Measurements from ENCODE around the gene CNTNAP2.
"Not testable (repeated sequence)": the region's sequence is repeated elsewhere in the genome, so short reads cannot be mapped to it uniquely, and the experiment has no call there.

CNTNAP2 gene

DNA sequence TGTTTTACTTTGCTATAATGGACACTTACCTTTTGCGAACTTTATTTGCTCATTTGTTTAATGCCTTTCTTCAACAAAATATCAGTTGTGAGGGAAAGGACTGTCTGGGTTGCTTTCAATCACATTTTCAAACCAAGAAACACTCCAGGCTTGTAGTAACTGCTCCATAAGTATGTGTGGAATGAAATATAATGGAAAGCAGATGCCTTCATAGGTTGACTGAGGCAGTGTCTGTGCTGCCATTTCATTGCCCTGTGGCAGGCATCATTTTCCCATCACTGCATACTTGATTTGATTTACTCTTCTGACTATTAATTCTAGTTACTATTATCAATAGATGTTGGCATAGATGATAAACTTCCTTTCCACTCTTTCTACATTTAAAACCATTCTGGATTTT, 762.3 kb downstream of the CNTNAP2 start:
- no peaks in the 10 kb centered on the region for H3K27me3 Mint-ChIP-seq
- DNase-seq (no peak), ATAC-seq (no peak)
- no peak overlapping the region for H3K27ac Mint-ChIP-seq
- no peaks in the 10 kb centered on the region for H3K4me1 Mint-ChIP-seq
- no peak overlapping the region for H3K4me3 Mint-ChIP-seq
- H3K9me3 Mint-ChIP-seq, result peaks cover 5 to 15% of the 10 kb centered on the region in 2 donors

DNA sequence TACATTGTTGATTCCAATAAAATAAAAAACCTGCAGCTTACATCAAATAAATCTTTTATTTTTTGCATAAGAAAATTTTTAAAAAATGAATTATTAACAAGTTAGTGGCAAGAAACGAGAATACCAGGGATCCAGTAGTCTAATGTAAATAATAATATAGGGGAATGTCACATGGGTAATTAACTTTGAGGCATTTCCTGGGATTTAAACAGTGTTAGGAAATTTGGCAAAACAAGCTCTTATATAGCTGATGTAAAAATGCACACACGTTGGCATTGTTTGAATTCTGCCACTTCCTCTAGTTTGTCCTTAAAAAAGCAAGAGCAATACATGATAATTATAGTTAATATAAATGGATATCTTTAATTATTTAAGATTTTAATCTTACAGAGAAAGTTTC, 768.6 kb downstream of the CNTNAP2 start:
- ATAC-seq (no peak), DNase-seq (no peak)
- Mint-ChIP-seq H3K27me3 (no peaks in the 10 kb centered on the region), H3K27ac (no peak overlapping the region), H3K4me3 (no peak overlapping the region), H3K4me1 (no peaks in the 10 kb centered on the region), H3K9me3 (no peaks in the 10 kb centered on the region)

DNA sequence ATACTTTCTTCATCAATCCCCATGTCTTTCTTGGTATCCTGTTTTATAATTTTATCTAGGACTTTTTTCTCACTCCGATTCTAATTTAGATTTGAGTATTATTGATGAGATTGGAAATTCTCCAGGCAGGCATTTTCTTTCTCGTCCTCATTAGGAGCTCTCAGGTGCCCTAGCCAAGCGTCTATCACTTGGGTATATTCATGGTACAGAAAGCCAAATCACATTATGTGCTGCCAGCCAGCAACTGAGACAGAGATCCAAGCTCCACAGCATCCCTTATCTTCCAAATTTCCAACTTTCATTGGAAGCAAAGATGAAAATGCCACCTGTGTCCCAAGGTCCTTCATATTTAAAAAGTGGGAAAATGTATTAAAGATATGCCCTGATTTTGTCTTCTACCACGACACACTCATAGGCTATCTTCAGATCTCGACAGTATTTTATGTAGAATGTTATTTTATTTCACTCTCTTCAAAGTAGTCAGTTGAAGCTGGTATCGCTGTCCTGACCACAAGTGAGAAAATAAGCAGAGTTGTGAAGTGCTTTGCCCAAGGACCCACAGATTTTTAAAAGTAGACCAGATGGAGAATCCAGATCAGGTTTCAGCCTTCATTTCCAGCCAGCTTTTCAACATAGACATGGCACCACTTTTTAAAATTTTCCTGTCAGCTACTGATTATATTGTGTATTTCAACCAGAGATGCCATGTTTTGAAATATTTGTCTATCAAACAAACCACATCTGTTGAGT, 773.4 kb downstream of the CNTNAP2 start:
- Mint-ChIP-seq H3K4me3 (no peak overlapping the region), H3K9me3 (peaks cover 0 to 6% of the 10 kb centered on the region in 2 donors), H3K4me1 (no peaks in the 10 kb centered on the region), H3K27ac (no peak overlapping the region), H3K27me3 (no peaks in the 10 kb centered on the region)
- ATAC-seq, result no peak
- no peak for DNase-seq

DNA sequence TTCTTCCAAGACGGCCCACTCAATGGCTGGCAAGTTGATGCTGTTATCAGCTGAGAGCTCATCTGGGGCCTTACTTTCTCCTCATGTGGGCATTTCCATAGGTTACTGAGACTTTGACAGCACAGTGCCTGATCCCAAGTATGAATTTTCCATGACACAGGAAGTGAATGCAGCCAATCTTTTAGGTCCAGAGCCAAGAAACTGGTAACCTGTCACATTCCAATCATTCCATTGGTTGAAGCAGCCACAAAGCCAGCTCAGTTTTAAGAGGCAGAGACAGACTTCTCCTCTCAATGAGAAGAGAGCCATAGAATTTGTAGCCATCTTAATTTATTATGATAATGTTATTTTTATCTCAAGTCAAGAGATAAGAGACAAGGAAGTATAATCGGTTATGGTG, 775.5 kb downstream of the CNTNAP2 start:
- ATAC-seq (no peak), DNase-seq (no peak)
- H3K9me3 Mint-ChIP-seq, result peaks cover 0 to 6% of the 10 kb centered on the region in 2 donors
- H3K4me3 Mint-ChIP-seq, result no peak overlapping the region
- no peaks in the 10 kb centered on the region for H3K4me1 Mint-ChIP-seq
- no peaks in the 10 kb centered on the region for H3K27me3 Mint-ChIP-seq
- H3K27ac Mint-ChIP-seq, result no peak overlapping the region

DNA sequence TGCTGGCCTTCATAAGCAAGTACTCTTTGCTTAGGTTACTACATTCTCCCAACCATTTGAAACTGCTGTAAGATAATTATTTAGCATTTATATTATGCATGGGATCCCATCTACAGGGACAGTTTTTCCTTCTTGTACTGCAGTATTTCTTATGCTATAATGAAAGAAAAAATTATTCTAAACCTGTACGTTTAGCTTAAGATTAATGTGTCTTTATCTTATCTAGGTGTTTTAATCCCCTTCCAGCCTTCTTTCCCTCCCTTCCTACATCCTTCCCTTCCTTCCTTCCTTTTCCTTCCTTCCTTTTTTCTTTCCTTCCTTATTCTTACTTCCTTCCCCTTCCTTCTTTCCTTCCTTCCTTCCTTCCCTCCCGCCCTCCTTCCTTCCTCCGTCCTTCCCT, 778.3 kb downstream of the CNTNAP2 start:
- H3K27ac Mint-ChIP-seq, result no peak overlapping the region
- H3K9me3 Mint-ChIP-seq, result peaks cover 0 to 6% of the 10 kb centered on the region in 2 donors

DNA sequence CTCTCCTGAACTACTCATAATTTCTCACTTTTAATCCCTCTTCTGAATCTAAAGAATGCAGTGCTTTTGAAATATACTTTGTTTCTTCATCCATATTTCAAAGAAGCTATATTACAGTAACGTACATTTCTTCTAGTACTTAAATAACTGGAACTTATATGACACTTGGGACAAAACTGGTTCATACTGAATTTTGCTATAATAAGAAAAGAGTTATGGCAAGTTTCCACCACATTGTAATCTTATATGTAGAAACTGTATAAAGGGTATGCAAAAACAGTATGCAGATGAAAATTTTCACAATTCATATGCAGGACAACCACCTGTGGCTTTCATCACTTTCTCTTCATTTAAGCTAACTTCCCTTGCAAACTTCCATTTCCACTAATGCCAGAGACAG, 785.7 kb downstream of the CNTNAP2 start:
- no peak overlapping the region for H3K27ac Mint-ChIP-seq
- no peaks in the 10 kb centered on the region for H3K27me3 Mint-ChIP-seq
- peaks cover 5 to 7% of the 10 kb centered on the region in 2 donors for H3K9me3 Mint-ChIP-seq
- no peak overlapping the region for H3K4me3 Mint-ChIP-seq
- DNase-seq (no peak), ATAC-seq (no peak)
- no peaks in the 10 kb centered on the region for H3K4me1 Mint-ChIP-seq

More for the DNA sequence above, 778.3 kb downstream of the CNTNAP2 start:
- Mint-ChIP-seq H3K4me3 (no peak overlapping the region), H3K27me3 (no peaks in the 10 kb centered on the region), H3K4me1 (no peaks in the 10 kb centered on the region)
- DNase-seq, result no peak
- ATAC-seq, result no peak

DNA sequence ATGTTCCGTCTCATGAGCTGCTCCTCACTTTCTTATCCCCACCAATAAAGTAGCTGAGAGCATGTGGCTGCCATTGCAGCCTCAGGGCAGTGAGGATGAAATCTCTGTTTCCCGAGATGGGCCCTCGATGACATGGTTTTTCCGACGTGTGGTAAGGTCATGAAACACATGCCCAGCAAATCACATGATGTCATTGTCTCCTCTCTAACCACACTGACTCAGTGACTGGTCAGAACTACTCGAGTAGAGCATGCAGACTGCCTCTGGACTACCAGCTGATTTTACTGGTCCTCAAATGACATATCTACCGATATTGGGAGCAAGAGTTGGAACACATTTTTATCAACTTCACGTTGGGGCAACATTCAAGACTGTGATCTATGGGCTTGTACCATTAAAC, 786.1 kb downstream of the CNTNAP2 start:
- no peaks in the 10 kb centered on the region for H3K27me3 Mint-ChIP-seq
- peaks cover 5 to 7% of the 10 kb centered on the region in 2 donors for H3K9me3 Mint-ChIP-seq
- DNase-seq (no peak), ATAC-seq (no peak)
- H3K4me1 Mint-ChIP-seq, result no peaks in the 10 kb centered on the region
- H3K27ac Mint-ChIP-seq, result no peak overlapping the region
- H3K4me3 Mint-ChIP-seq, result no peak overlapping the region

DNA sequence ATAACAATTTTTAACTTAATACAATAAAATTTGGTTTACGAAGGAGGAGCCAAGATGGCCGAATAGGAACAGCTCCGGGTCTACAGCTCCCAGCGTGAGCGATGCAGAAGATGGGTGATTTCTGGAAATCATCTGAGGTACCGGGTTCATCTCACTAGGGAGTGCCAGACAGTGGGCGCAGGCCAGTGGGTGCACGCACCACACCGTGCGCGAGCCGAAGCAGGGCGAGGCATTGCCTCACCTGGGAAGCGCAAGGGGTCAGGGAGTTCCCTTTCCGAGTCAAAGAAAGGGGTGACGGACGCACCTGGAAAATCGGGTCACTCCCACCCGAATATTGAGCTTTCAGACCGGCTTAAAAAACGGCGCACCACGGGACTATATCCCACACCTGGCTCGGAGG, 789.1 kb downstream of the CNTNAP2 start:
- not testable (repeated sequence) for H3K27me3 Mint-ChIP-seq, H3K4me3 Mint-ChIP-seq, H3K9me3 Mint-ChIP-seq, DNase-seq, H3K4me1 Mint-ChIP-seq, ATAC-seq, H3K27ac Mint-ChIP-seq

DNA sequence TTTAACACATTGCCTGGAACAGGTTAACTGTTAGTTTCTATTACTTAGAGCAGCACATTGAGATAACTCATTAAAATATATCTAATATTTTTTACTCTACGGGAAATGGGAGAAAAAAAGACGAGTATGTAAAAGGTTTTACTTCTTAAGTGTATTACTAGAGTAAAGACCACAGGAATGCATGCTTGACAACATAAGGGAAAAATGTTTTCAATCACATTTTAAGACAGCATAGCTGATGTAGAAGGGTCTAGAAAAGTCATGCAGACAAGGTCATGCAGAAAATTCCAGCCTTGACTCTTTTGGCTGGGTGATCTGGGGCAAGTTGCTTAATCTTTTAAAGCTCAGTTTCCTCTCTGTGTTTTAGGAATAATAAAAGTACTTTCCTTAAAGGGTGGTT, 806.2 kb downstream of the CNTNAP2 start:
- DNase-seq (no peak), ATAC-seq (no peak)
- Mint-ChIP-seq H3K27me3 (no peaks in the 10 kb centered on the region), H3K4me1 (no peaks in the 10 kb centered on the region), H3K27ac (no peak overlapping the region), H3K9me3 (peaks cover 4 to 16% of the 10 kb centered on the region in 2 donors), H3K4me3 (no peak overlapping the region)

DNA sequence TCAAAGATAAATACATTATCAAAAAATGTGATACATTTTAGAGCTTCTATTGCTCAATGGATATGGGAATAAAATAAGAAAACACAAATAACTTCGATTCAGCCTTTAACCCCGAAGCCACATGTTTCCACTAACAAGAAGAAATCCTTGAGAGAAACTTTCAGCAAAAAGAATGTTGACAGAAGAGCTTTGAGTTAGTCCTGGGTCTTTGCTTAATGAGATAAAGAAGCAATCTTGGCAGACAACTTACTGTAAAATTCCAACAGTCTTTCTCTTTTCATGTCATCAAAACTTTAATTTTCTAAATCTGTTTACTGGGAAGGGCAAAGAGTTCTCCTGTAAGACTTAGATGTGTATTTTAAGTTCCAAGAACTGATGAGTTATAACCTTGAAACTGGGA, 810.2 kb downstream of the CNTNAP2 start:
- H3K27ac Mint-ChIP-seq, result no peak overlapping the region
- H3K4me1 Mint-ChIP-seq, result no peaks in the 10 kb centered on the region
- no peak for DNase-seq
- H3K27me3 Mint-ChIP-seq, result no peaks in the 10 kb centered on the region
- no peak for ATAC-seq
- H3K4me3 Mint-ChIP-seq, result no peak overlapping the region
- H3K9me3 Mint-ChIP-seq, result peaks cover 0 to 7% of the 10 kb centered on the region in 2 donors

DNA sequence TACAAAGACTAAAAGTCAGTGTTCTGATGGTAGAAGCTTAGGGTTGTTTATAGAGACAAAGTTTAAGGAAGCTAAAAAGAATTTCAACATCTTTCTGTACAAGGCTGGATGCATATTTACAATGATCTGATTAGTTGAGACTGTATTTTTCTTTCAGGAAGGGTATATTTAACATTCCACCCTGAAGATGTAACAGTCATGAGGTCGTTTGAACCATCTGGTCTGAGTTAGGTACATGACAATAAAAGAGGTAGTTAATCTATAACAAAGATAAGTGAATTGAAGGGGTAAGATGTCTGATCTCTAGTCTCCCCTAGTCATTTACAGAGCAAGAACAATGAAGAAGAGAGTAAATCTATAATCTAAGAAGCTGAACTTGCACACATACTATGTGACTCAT, 821.2 kb downstream of the CNTNAP2 start:
- no peak for DNase-seq
- peaks cover 5 to 10% of the 10 kb centered on the region in 2 donors for H3K9me3 Mint-ChIP-seq
- no peak overlapping the region for H3K27ac Mint-ChIP-seq
- no peak for ATAC-seq
- no peaks in the 10 kb centered on the region for H3K4me1 Mint-ChIP-seq
- no peaks in the 10 kb centered on the region for H3K27me3 Mint-ChIP-seq
- H3K4me3 Mint-ChIP-seq, result no peak overlapping the region

DNA sequence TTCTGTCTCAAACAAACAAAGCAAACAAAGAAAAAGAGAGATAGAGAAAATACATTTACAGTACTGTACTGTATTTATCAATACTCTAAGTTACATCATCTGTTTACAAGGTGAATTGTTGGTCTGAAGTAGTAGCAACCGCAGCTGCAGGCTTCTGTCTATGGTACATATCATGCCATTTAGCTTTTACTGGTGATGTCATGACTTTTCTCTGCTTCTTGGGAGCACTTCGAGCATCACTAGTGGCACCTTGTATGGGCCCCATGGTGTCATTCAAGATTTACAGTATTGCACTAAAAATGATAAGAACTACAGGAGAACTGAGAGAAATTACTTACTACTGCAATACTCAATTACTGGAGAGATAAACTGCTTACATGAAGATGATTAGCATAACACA, 826.9 kb downstream of the CNTNAP2 start:
- ATAC-seq (no peak), DNase-seq (no peak)
- Mint-ChIP-seq H3K27me3 (no peaks in the 10 kb centered on the region), H3K27ac (no peak overlapping the region), H3K4me1 (no peaks in the 10 kb centered on the region), H3K9me3 (peaks cover 5 to 24% of the 10 kb centered on the region in 2 donors), H3K4me3 (no peak overlapping the region)

DNA sequence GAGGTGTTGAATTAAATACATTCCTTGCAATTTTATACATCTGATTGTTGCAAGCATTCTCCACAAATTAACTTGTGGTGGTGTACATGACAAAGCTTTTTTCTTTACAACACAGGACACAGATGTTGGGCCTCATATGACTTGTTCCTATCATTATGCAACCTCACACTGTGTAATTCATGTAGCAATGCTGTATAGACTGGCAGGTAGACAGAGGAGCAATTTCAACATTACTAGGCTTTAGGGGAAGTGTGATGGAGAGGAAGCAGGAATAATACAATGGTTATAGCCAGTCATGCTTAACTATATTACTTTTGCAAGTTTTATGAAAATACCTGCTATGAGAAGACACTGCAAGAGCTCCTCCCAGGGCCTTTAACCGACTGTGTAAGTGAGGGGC, 832.1 kb downstream of the CNTNAP2 start:
- DNase-seq (no peak), ATAC-seq (no peak)
- peak overlapping the region in 1 of 2 donors; percentile 33 for H3K27ac Mint-ChIP-seq
- H3K4me3 Mint-ChIP-seq, result no peak overlapping the region
- no peaks in the 10 kb centered on the region for H3K4me1 Mint-ChIP-seq
- no peaks in the 10 kb centered on the region for H3K27me3 Mint-ChIP-seq
- H3K9me3 Mint-ChIP-seq, result peaks cover 0 to 20% of the 10 kb centered on the region in 2 donors

DNA sequence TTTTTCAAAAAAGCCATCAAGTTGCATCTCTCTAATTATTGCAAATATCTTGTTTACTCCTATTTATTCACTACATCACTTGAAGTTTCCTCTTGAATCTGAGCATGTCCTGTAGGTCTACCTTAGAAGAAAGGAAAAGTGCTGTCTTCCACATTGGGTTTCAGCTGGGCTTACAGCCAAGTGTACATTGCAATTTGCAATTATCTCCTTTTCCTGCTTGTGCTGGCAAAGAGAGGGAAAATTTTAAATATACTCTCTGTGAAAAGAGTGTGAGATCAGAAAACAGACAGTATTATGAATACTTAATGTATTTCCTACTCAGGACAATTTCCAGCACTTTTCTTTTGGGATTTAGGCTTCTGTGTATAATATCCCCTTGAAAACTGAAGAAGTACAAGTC, 839.7 kb downstream of the CNTNAP2 start:
- no peak for ATAC-seq
- no peaks in the 10 kb centered on the region for H3K4me1 Mint-ChIP-seq
- H3K4me3 Mint-ChIP-seq, result no peak overlapping the region
- H3K27ac Mint-ChIP-seq, result no peak overlapping the region
- no peaks in the 10 kb centered on the region for H3K27me3 Mint-ChIP-seq
- H3K9me3 Mint-ChIP-seq, result peaks cover 5 to 12% of the 10 kb centered on the region in 2 donors
- no peak for DNase-seq

DNA sequence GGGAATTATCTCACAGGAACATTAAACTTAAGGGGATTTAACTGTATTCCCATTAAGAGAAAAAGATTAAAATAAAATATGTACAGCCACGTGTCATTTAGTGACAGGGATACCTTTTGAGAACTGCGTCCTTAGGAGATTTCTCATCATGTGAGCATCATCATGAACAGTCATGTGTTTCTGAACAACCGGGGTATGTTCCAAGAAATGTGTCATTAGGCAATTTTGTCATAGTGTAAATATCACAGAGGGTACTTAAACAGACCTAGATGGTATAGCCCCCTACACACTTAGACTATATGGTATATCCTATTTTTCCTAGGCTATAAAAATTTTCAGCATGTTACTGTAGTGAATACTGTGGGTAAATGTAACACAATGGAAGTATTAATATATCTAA, 840.3 kb downstream of the CNTNAP2 start:
- Mint-ChIP-seq H3K4me3 (no peak overlapping the region), H3K9me3 (peaks cover 5 to 11% of the 10 kb centered on the region in 2 donors), H3K27ac (no peak overlapping the region), H3K27me3 (no peaks in the 10 kb centered on the region), H3K4me1 (no peaks in the 10 kb centered on the region)
- no peak for ATAC-seq
- no peak for DNase-seq

DNA sequence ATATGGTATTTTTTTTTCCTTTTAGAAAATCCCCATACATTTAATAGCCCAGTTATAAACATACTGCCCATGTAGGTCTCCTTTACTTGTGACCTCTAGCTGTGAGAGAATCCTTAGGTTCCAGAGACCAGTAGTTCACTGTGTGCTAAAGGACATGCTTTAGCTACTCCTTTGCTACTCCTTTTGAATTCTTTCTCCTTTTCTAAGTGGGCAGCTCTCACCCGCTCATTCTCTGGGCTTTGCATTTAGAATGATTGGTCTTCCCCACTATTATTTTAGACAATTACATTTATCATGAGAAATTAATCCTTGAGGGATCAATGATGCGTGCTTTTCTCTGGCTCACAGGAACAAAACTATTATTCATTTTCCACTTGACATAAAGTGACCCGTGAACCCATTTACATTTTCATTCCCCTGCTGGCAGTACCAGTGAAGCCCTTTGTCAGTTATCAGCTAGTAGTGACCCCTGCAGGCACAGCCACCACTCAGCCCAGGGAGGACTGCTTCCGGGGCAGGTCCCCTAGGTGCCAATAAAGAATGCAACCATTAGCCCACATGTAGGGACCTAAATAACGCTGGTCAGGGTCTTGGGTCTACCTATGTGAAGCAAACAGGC, 844.3 kb downstream of the CNTNAP2 start:
- Mint-ChIP-seq H3K4me3 (no peak overlapping the region), H3K4me1 (no peaks in the 10 kb centered on the region), H3K27me3 (no peaks in the 10 kb centered on the region), H3K9me3 (peaks cover 5 to 7% of the 10 kb centered on the region in 2 donors), H3K27ac (no peak overlapping the region)
- DNase-seq (no peak), ATAC-seq (no peak)

DNA sequence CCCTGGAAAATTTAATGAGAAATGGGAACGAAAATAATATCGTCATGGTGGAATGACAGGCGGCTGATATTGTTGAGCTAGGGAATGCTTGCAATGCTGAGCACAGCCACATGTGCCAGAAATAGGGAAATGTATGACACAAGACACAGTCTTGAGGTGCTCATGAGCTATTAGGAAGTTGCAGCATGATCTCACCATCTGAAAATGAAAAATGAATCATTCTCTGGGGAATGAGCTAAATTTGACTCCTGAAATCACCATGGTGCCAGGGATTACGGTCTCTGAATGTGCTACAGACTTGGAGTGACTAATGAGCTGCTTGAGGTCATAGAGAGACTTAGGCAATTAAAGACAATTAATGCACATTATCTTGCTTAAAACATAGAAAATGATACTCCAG, 845.0 kb downstream of the CNTNAP2 start:
- H3K9me3 Mint-ChIP-seq, result peaks cover 5 to 7% of the 10 kb centered on the region in 2 donors
- no peak overlapping the region for H3K4me3 Mint-ChIP-seq
- H3K27ac Mint-ChIP-seq, result no peak overlapping the region
- DNase-seq (no peak), ATAC-seq (no peak)
- H3K27me3 Mint-ChIP-seq, result no peaks in the 10 kb centered on the region
- no peaks in the 10 kb centered on the region for H3K4me1 Mint-ChIP-seq
